HL-60/S4 treated with retinoic acid at 250 ng/mL for 4 days and 3 days (cell line): Measurements from ENCODE around the gene GABARAP.

Experiments used
- in situ Hi-C: fragments of 300-500 bp; cut with MboI; formaldehyde crosslinking; loops from 2 replicates; pipeline ENCODE4 v1.7.0; 2022; ENCODE audit warnings: low sequenced_read_pairs

The GABARAP gene

GRCh38 chr17:7223375-7223774, 18.9 kb downstream of the GABARAP start:
- in situ Hi-C loops = no loop called here

GRCh38 chr17:7222972-7223292, 19.3 kb downstream of the GABARAP start:
- in situ Hi-C loops = no loop called here

GRCh38 chr17:7222093-7222971, 19.9 kb downstream of the GABARAP start:
- in situ Hi-C loops = no loop called here

GRCh38 chr17:7221278-7222092, 20.8 kb downstream of the GABARAP start:
- in situ Hi-C loops = no loop called here

GRCh38 chr17:7220593-7221277, 21.5 kb downstream of the GABARAP start:
- in situ Hi-C loops = no loop called here

- in situ Hi-C loops = no loop called here
These were observed 22.2 kb downstream of the GABARAP start, which contains the start of the genes ACADVL and DLG4 for GRCh38 chr17:7219812-7220592. Gene ACADVL, plus strand, starts transcription at chr17:7219938. Its CDS starts 47 bp downstream, at chr17:7219985. Gene DLG4, minus strand, starts transcription at chr17:7219836.

- in situ Hi-C loops = no loop called here
These were observed 22.9 kb downstream of the GABARAP start for GRCh38 chr17:7219229-7219811.

GRCh38 chr17:7218758-7219157, 23.5 kb downstream of the GABARAP start:
- in situ Hi-C loops = no loop called here

GRCh38 chr17:7218166-7218565, 24.1 kb downstream of the GABARAP start:
- in situ Hi-C loops = no loop called here

- in situ Hi-C loops = no loop called here
These were observed 24.9 kb downstream of the GABARAP start for GRCh38 chr17:7217113-7217987.

GRCh38 chr17:7216242-7217112, 25.8 kb downstream of the GABARAP start:
- in situ Hi-C loops = no loop called here

- in situ Hi-C loops = no loop called here
These were observed 26.5 kb downstream of the GABARAP start for GRCh38 chr17:7215652-7216180.

GRCh38 chr17:7215136-7215638, 27.1 kb downstream of the GABARAP start:
- in situ Hi-C loops = no loop called here

GRCh38 chr17:7214300-7215135, 27.7 kb downstream of the GABARAP start:
- in situ Hi-C loops = no loop called here

- in situ Hi-C loops = no loop called here
These were observed 28.4 kb downstream of the GABARAP start for GRCh38 chr17:7213895-7214299.

GRCh38 chr17:7211491-7212273, 30.6 kb downstream of the GABARAP start:
- in situ Hi-C loops = no loop called here
